HCT116 (cell line): ENCODE results near the gene MIP. TPM values are rescaled to one million over a fixed set of nuclear protein-coding genes. Genes with fewer than 3 reads are reported as not detected.
"Not testable (repeated sequence)": the region's sequence is repeated elsewhere in the genome, so short reads cannot be mapped to it uniquely, and the experiment has no call there.

ENCODE experiments used
- ATAC-seq: fragments of 200-7000 bp; cut with Tn5 transposase; 2 replicates; pipeline ENCODE4 v1.9.1; 2020; ENCODE audit warnings: mild to moderate bottlenecking, moderate library complexity
- BruUV-seq: library from RNA; stranded (reverse); fragments of 400-500 nt; replicated peaks from 2 replicates; lab custom pipeline; 2021; lab: Mats Ljungman, UMichigan
- CTCF ChIA-PET: fragments of 300-600 bp; sonication (Branson Sonifier 250); formaldehyde crosslinking; loops from one replicate; lab custom pipeline; 2021; ENCODE audit warnings: antibody characterized with exemption; lab: Charles Lee
- POLR2A ChIA-PET: fragments of 300-600, 350-600 bp; sonication (Branson Sonifier 250); formaldehyde crosslinking; loops from one replicate; lab custom pipeline; 2021; ENCODE audit warnings: antibody characterized with exemption; lab: Charles Lee
- RAD21 ChIA-PET, 2 experiments: fragments of 300-600 bp; sonication (Branson Sonifier 250); formaldehyde crosslinking; loops; one replicate each; lab custom pipeline; 2023; ENCODE audit warnings: low total read pairs in 2 of 2; ENCODE audit not compliant: uncharacterized antibody in 2 of 2, unreplicated experiment in 2 of 2, low non-redundant PET in 1 of 2; lab: Charles Lee
- DNase-seq: peaks from one replicate; pipeline ENCODE4 v3.0.0-alpha.2; 2010; ENCODE audit warnings: low read depth, low spot score
- H2AFZ ChIP-seq: fragments of 200-600 bp; shearing (Covaris generic), sonication (generic); 2 replicates; pipeline ENCODE4 v1.6.1; 2017; ENCODE audit warnings: low read depth, mixed run types, mixed read lengths, antibody characterized with exemption, low read length; ENCODE audit not compliant: poor library complexity, severe bottlenecking
- H3K27ac ChIP-seq: 2 replicates; pipeline ENCODE4 v1.5.1; 2012; ENCODE audit warnings: low read depth, low read length
- H3K27me3 ChIP-seq: fragments of 200-600 bp; sonication (generic); 2 replicates; pipeline ENCODE4 v1.6.1; 2016; ENCODE audit warnings: mixed run types, low read length, mixed read lengths; ENCODE audit not compliant: insufficient read depth
- H3K36me3 ChIP-seq, 2 experiments: fragments of 200-500 bp in 1 of 2; fragments of 200-600 bp in 1 of 2; sonication (Bioruptor generic) in 1 of 2; sonication (generic) in 1 of 2; 2 replicates each; pipeline versions ENCODE4 v1.5.1 to v1.6.1; 2014 to 2016; ENCODE audit warnings: low read length in 2 of 2, inconsistent platforms in 1 of 2, mixed read lengths in 1 of 2, mixed run types in 1 of 2; ENCODE audit not compliant: insufficient read depth in 2 of 2, control insufficient read depth in 1 of 2
- H3K4me1 ChIP-seq, 2 experiments: fragments of 200-600 bp in 1 of 2; sonication (generic) in 1 of 2; 2 replicates each; pipeline versions ENCODE4 v1.5.1 to v1.6.1; 2012 to 2017; ENCODE audit warnings: low read length in 2 of 2, inconsistent platforms in 1 of 2, mild to moderate bottlenecking in 1 of 2, mixed read lengths in 1 of 2, mixed run types in 1 of 2, moderate library complexity in 1 of 2; ENCODE audit not compliant: insufficient read depth in 2 of 2, control insufficient read depth in 1 of 2
- H3K4me2 ChIP-seq: fragments of 200-600 bp; sonication (generic); 2 replicates; pipeline ENCODE4 v1.6.1; 2017; ENCODE audit warnings: mixed run types, low read length, mixed read lengths
- H3K4me3 ChIP-seq, 2 experiments: fragments of 200-600 bp in 1 of 2; sonication (generic) in 1 of 2; replicated peaks in 1 of 2; 2 replicates each; pipeline ENCODE4 v1.5.1; 2011 to 2016; ENCODE audit warnings: low read length in 2 of 2, control low read depth in 1 of 2, low read depth in 1 of 2, mild to moderate bottlenecking in 1 of 2, mixed read lengths in 1 of 2, mixed run types in 1 of 2
- H3K79me2 ChIP-seq: fragments of 200-600 bp; sonication (generic); 2 replicates; pipeline ENCODE4 v1.6.1; 2017; ENCODE audit warnings: mild to moderate bottlenecking, mixed run types, low read length, moderate library complexity, mixed read lengths; ENCODE audit not compliant: insufficient read depth
- H3K9ac ChIP-seq: fragments of 200-600 bp; sonication (generic); 2 replicates; pipeline ENCODE4 v1.6.1; 2016; ENCODE audit warnings: low read length, mixed read lengths
- H3K9me2 ChIP-seq: fragments of 200-600 bp; sonication (generic), shearing (Covaris generic); 2 replicates; pipeline ENCODE4 v1.6.1; 2017; ENCODE audit warnings: mixed run types, mild to moderate bottlenecking, moderate library complexity; ENCODE audit not compliant: insufficient read depth
- H3K9me3 ChIP-seq, 2 experiments: fragments of 200-500 bp in 1 of 2; fragments of 200-600 bp in 1 of 2; sonication (Bioruptor generic) in 1 of 2; sonication (generic) in 1 of 2; 2 replicates each; pipeline ENCODE4 v1.6.1; 2014 to 2017; ENCODE audit warnings: low read length in 2 of 2, mixed read lengths in 2 of 2, inconsistent platforms in 1 of 2, low read depth in 1 of 2, mild to moderate bottlenecking in 1 of 2, mixed run types in 1 of 2, moderate library complexity in 1 of 2; ENCODE audit not compliant: control insufficient read depth in 1 of 2, insufficient read depth in 1 of 2
- H4K20me1 ChIP-seq: fragments of 200-600 bp; sonication (generic), shearing (Covaris generic); 2 replicates; pipeline ENCODE4 v1.6.1; 2017; ENCODE audit warnings: mixed run types, mild to moderate bottlenecking, moderate library complexity; ENCODE audit not compliant: insufficient read depth
- CEBPB ChIP-seq: IDR thresholded peaks from 2 replicates; pipeline ENCODE4 v1.6.1; 2012; ENCODE audit warnings: low read depth
- ELF1 ChIP-seq: IDR thresholded peaks from 2 replicates; pipeline ENCODE4 v1.6.1; 2012; ENCODE audit warnings: low read depth, borderline replicate concordance
- FOSL1 ChIP-seq: IDR thresholded peaks from 2 replicates; pipeline ENCODE4 v1.6.1; 2012; ENCODE audit warnings: low read depth
- POLR2AphosphoS5 ChIP-seq: IDR thresholded peaks from 2 replicates; pipeline ENCODE4 v1.6.1; 2011; ENCODE audit warnings: mild to moderate bottlenecking, low read depth, low read length, moderate library complexity
- RAD21 ChIP-seq: IDR thresholded peaks from 2 replicates; pipeline ENCODE4 v1.6.1; 2012; ENCODE audit warnings: low read depth, mild to moderate bottlenecking
- TCF7L2 ChIP-seq: IDR thresholded peaks from 2 replicates; pipeline ENCODE4 v1.7.0; 2011; ENCODE audit warnings: borderline replicate concordance, inconsistent platforms; ENCODE audit not compliant: insufficient read depth, insufficient read length; ENCODE audit errors: extremely low read depth
- ZFX ChIP-seq: fragments of 450-650 bp; IDR thresholded peaks from 2 replicates; pipeline ENCODE4 v1.6.1; 2017
- intact Hi-C: fragments of 100-400 bp; cut with micrococcal nuclease; formaldehyde crosslinking; loops from 2 replicates; pipeline ENCODE4 v1.10.0; 2022
- total RNA-seq: library from RNA; stranded (reverse); gene quantifications from one replicate; pipeline ENCODE4 v1.2.1, GENCODE V29; 2021; ENCODE audit not compliant: unreplicated experiment
- TF ChIP-seq, protein P1 (sequence below): IDR thresholded peaks from 2 replicates; pipeline ENCODE4 v1.6.1; 2011; ENCODE audit warnings: mild to moderate bottlenecking, low read length, moderate library complexity; ENCODE audit not compliant: insufficient replicate concordance; ENCODE audit errors: extremely low read depth
- TF ChIP-seq, protein P2 (sequence below), 3 experiments: fragments of 200-600 bp in 1 of 3; sonication (generic) in 1 of 3; IDR thresholded peaks in 2 of 3; conservative IDR thresholded peaks in 1 of 3; 2 replicates each; pipeline ENCODE4 v1.5.1; 2012 to 2017; ENCODE audit warnings: low read depth in 2 of 3, low read length in 2 of 3, antibody characterized with exemption in 1 of 3, borderline replicate concordance in 1 of 3, control low read depth in 1 of 3, mild to moderate bottlenecking in 1 of 3, mixed read lengths in 1 of 3, mixed run types in 1 of 3, moderate library complexity in 1 of 3; ENCODE audit not compliant: insufficient read depth in 1 of 3
- TF ChIP-seq, protein P3 (sequence below): IDR thresholded peaks from 2 replicates; pipeline ENCODE4 v1.6.1; 2012

The MIP gene
- total RNA-seq, 1 experiment from 2014 or later = 0.79 TPM

DNA sequence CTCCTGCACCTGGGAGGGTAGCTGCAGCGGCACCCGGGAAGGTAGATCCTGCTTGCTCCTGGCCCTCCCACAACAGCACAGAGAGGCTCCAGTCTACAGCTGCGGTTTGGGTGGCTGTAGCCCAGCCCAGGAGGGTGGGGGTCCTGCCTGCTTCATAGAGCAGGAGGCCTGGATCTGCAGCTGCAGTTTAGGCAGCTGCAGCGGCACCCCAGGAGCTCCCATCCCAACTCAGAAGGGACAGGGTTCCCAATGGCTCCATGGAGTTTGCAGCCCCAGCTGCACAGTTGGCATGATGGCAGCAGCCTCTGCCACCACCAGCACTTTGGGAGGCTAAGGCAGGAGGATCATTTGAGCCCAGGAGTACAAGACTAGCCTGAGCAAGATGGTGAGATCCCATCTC lies 43.7 kb downstream of the MIP start:
- Histone ChIP-seq H3K9me2 (no peaks in the 10 kb centered on the region), H3K4me1 (no peaks in the 10 kb centered on the region), H3K9me3 (no peaks in the 10 kb centered on the region), H2AFZ (no peak overlapping the region), H3K9ac (no peak overlapping the region), H3K27ac (no peak overlapping the region), H4K20me1 (no peaks in the 10 kb centered on the region), H3K36me3 (0 out of 4 replicates have a peak, but pooled peaks cover 0 to 10% of the 10 kb centered on the region in 2 experiments), H3K4me3 (no peak overlapping the region), H3K79me2 (no peaks in the 10 kb centered on the region), H3K4me2 (no peak overlapping the region), H3K27me3 (no peaks in the 10 kb centered on the region)
- CTCF ChIA-PET = no interaction called here
- RAD21 ChIA-PET = no interaction called here
- POLR2A ChIA-PET = no interaction called here
- no peak for TF ChIP-seq ZFX
- BruUV-seq = no TSS peak
- intact Hi-C loops = no loop called here
- ATAC-seq (no peak), DNase-seq (no peak)

DNA sequence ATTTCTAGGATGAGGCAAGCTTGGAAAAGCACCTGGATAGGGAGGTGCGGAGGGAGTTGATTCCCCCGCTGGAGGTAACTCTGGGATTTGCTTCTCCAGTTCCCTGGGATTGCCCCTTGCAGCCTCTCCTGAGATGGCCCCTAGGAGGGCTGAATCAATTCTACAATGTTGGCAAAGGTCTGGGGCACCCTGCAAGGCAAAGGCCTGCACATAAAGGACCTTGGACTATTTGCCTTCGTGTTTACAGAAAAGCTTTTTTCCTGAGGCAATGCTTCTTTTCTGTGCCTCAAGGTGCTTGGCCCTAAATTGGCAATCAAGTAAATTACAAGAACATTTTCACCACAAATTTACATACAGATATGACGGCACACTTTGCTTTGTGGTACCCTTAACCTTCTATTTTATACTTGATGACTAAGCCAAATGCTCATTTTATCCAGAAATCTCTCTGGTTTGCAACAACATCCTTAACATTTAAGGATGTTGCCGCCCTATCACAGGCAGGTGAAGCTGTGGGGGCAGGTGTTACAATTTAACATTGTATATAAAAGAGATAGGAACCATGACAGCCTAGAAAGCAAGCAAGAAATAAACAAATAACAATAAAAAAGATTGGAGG lies 45.5 kb downstream of the MIP start:
- H3K27me3 ChIP-seq = no peaks in the 10 kb centered on the region
- no peaks in the 10 kb centered on the region for H4K20me1 ChIP-seq
- H3K79me2 ChIP-seq = no peaks in the 10 kb centered on the region
- no peak overlapping the region for H3K27ac ChIP-seq
- TF ChIP-seq, protein P1, sequence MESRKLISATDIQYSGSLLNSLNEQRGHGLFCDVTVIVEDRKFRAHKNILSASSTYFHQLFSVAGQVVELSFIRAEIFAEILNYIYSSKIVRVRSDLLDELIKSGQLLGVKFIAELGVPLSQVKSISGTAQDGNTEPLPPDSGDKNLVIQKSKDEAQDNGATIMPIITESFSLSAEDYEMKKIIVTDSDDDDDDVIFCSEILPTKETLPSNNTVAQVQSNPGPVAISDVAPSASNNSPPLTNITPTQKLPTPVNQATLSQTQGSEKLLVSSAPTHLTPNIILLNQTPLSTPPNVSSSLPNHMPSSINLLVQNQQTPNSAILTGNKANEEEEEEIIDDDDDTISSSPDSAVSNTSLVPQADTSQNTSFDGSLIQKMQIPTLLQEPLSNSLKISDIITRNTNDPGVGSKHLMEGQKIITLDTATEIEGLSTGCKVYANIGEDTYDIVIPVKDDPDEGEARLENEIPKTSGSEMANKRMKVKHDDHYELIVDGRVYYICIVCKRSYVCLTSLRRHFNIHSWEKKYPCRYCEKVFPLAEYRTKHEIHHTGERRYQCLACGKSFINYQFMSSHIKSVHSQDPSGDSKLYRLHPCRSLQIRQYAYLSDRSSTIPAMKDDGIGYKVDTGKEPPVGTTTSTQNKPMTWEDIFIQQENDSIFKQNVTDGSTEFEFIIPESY = no peak
- TF ChIP-seq TCF7L2 = no peak
- TF ChIP-seq, protein P2, sequence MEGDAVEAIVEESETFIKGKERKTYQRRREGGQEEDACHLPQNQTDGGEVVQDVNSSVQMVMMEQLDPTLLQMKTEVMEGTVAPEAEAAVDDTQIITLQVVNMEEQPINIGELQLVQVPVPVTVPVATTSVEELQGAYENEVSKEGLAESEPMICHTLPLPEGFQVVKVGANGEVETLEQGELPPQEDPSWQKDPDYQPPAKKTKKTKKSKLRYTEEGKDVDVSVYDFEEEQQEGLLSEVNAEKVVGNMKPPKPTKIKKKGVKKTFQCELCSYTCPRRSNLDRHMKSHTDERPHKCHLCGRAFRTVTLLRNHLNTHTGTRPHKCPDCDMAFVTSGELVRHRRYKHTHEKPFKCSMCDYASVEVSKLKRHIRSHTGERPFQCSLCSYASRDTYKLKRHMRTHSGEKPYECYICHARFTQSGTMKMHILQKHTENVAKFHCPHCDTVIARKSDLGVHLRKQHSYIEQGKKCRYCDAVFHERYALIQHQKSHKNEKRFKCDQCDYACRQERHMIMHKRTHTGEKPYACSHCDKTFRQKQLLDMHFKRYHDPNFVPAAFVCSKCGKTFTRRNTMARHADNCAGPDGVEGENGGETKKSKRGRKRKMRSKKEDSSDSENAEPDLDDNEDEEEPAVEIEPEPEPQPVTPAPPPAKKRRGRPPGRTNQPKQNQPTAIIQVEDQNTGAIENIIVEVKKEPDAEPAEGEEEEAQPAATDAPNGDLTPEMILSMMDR (IDR thresholded peaks at IDR 0.05 in 2 of 3, conservative IDR thresholded peaks at IDR 0.05 in 1 of 3; ENCODE audit: borderline replicate concordance in 1 of 3, insufficient read depth in 1 of 3, low read depth in 2 of 3, low read length in 2 of 3) = no peak
- TF ChIP-seq RAD21 = no peak
- TF ChIP-seq ELF1 = no peak
- TF ChIP-seq, protein P3, sequence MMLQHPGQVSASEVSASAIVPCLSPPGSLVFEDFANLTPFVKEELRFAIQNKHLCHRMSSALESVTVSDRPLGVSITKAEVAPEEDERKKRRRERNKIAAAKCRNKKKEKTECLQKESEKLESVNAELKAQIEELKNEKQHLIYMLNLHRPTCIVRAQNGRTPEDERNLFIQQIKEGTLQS = no peak
- no peak for TF ChIP-seq CEBPB
- no peak for TF ChIP-seq FOSL1
- TF ChIP-seq POLR2AphosphoS5 = no peak
- TF ChIP-seq, all 23 proteins: peak for 0
- ChIA-PET CTCF (no interaction called here), RAD21 (no interaction called here), POLR2A (no interaction called here)
- no peaks in the 10 kb centered on the region for H3K9me2 ChIP-seq
- H2AFZ ChIP-seq = no peak overlapping the region
- H3K9ac ChIP-seq = no peak overlapping the region
- BruUV-seq = no TSS peak
- no peaks in the 10 kb centered on the region for H3K4me1 ChIP-seq
- DNase-seq = no peak
- intact Hi-C loops = no loop called here
- no peak overlapping the region for H3K4me3 ChIP-seq
- ATAC-seq = no peak
- no peaks in the 10 kb centered on the region for H3K9me3 ChIP-seq
- H3K36me3 ChIP-seq = 0 out of 4 replicates have a peak, but pooled peaks cover 0 to 3% of the 10 kb centered on the region in 2 experiments
- no peak overlapping the region for H3K4me2 ChIP-seq

DNA sequence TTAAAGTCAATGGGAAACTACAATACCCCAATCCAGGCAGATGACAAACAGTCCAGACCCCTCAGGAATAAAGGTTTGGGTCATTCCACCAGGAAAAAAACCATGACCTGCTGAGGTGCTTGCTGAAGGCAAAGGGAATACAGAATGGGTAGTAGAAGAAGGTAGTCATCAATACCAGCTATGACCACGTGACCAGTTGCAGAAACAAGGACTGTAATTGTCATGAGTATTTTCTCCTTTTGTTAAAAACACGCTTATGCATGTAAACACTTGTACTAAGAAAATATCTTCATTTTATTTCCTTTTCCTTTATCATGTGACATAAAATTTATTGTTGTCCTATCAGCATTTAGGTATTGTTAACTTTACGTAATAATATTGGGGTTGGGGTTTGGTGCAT lies 50.2 kb downstream of the MIP start:
- BruUV-seq, RAD21 ChIA-PET, H3K4me1 ChIP-seq, H3K9me2 ChIP-seq, H3K79me2 ChIP-seq, CTCF ChIA-PET, H3K36me3 ChIP-seq, H3K4me3 ChIP-seq, H3K9ac ChIP-seq, H4K20me1 ChIP-seq, H2AFZ ChIP-seq, H3K4me2 ChIP-seq, DNase-seq, ATAC-seq, POLR2A ChIA-PET, intact Hi-C loops, H3K9me3 ChIP-seq, H3K27ac ChIP-seq, H3K27me3 ChIP-seq: not testable (repeated sequence)
